Endothelial cell of umbilical vein (primary cell): ENCODE measurements around the gene IPP. TPM values are rescaled to one million over a fixed set of nuclear protein-coding genes. Genes with fewer than 3 reads are reported as not detected.

Experiments used
- BruUV-seq: library from RNA; stranded (reverse); fragments of 400-500 nt; replicated peaks from 2 replicates; lab custom pipeline; 2021; lab: Mats Ljungman, UMichigan
- CTCF ChIA-PET: fragments of 300-600, 350-600 bp; sonication (Branson Sonifier 250); formaldehyde crosslinking; loops from one replicate; lab custom pipeline; 2021; ENCODE audit warnings: antibody characterized with exemption, inconsistent platforms; lab: Charles Lee
- POLR2A ChIA-PET: fragments of 300-600, 350-600 bp; sonication (Branson Sonifier 250); formaldehyde crosslinking; loops from one replicate; lab custom pipeline; 2021; ENCODE audit warnings: antibody characterized with exemption, inconsistent platforms; lab: Charles Lee
- DNase-seq: peaks from one replicate; pipeline ENCODE4 v3.0.0-alpha.2; 2011; ENCODE audit warnings: low read depth, low spot score
- FAIRE-seq: peaks from 2 replicates; lab custom pipeline; 2011; peaks lifted over from hg19 to GRCh38; lab: Jason Lieb, UNC
- H2AFZ ChIP-seq: 2 replicates; pipeline ENCODE4 v1.6.0; 2012; ENCODE audit warnings: low read depth, low read length, control low read depth, inconsistent platforms
- H3K27ac ChIP-seq: 2 replicates; pipeline ENCODE4 v1.5.1; 2011; ENCODE audit warnings: low read depth, mild to moderate bottlenecking, control low read depth, low read length, moderate library complexity; ENCODE audit not compliant: insufficient read depth
- H3K27me3 ChIP-seq, 2 experiments: 2 replicates each; pipeline versions ENCODE4 v1.6.0 to v1.6.1; 2011; ENCODE audit warnings: low read length in 2 of 2, mixed read lengths in 1 of 2; ENCODE audit not compliant: control insufficient read depth in 2 of 2, insufficient read depth in 2 of 2
- H3K36me3 ChIP-seq, 2 experiments: 2 replicates in 1 of 2; 3 replicates in 1 of 2; pipeline ENCODE4 v1.5.1; 2011; ENCODE audit warnings: low read length in 2 of 2, mild to moderate bottlenecking in 1 of 2, moderate library complexity in 1 of 2; ENCODE audit not compliant: control insufficient read depth in 2 of 2, insufficient read depth in 2 of 2; ENCODE audit errors: extremely low read depth in 1 of 2
- H3K4me1 ChIP-seq: 3 replicates; pipeline ENCODE4 v1.5.1; 2011; ENCODE audit warnings: mild to moderate bottlenecking, low read length; ENCODE audit not compliant: control insufficient read depth, insufficient read depth; ENCODE audit errors: extremely low read depth
- H3K4me2 ChIP-seq: 2 replicates; pipeline ENCODE4 v1.6.1; 2011; ENCODE audit warnings: low read length, control low read depth, mixed read lengths; ENCODE audit not compliant: insufficient read depth
- H3K4me3 ChIP-seq, 3 experiments: fragments of 200-600 bp in 1 of 3; sonication (generic), shearing (Covaris generic) in 1 of 3; replicated peaks in 1 of 3; 2 replicates each; pipeline ENCODE4 v1.5.1; 2011 to 2016; ENCODE audit warnings: control low read depth in 3 of 3, low read length in 3 of 3, mild to moderate bottlenecking in 2 of 3, inconsistent platforms in 1 of 3, low read depth in 1 of 3, moderate library complexity in 1 of 3; ENCODE audit not compliant: insufficient read depth in 1 of 3
- H3K79me2 ChIP-seq: 2 replicates; pipeline ENCODE4 v1.6.0; 2012; ENCODE audit warnings: low read length, inconsistent platforms; ENCODE audit not compliant: control insufficient read depth, insufficient read depth
- H3K9ac ChIP-seq: replicated peaks from 2 replicates; pipeline ENCODE3; 2011; ENCODE audit warnings: low read length, control low read depth; ENCODE audit not compliant: insufficient read depth; ENCODE audit errors: extremely low read depth
- H3K9me1 ChIP-seq: replicated peaks from 3 replicates; pipeline ENCODE4 v1.6.0; 2011; ENCODE audit warnings: mild to moderate bottlenecking, low read length; ENCODE audit not compliant: control insufficient read depth, insufficient read depth; ENCODE audit errors: extremely low read depth
- H3K9me3 ChIP-seq: replicated peaks from 2 replicates; pipeline ENCODE4 v1.5.1; 2012; ENCODE audit warnings: low read length, inconsistent platforms; ENCODE audit not compliant: control insufficient read depth, insufficient read depth
- H4K20me1 ChIP-seq: replicated peaks from 2 replicates; pipeline ENCODE3; 2011; ENCODE audit warnings: mild to moderate bottlenecking, low read length; ENCODE audit not compliant: control insufficient read depth, insufficient read depth; ENCODE audit errors: extremely low read depth
- CTCF ChIP-seq, 2 donors: IDR thresholded peaks; 1 replicate in 1 of 2; 2 replicates in 1 of 2; pipeline ENCODE4 v1.5.1; 2011; ENCODE audit warnings: low read length in 2 of 2, mild to moderate bottlenecking in 2 of 2, moderate library complexity in 2 of 2, control low read depth in 1 of 2, inconsistent platforms in 1 of 2, low read depth in 1 of 2; ENCODE audit not compliant: insufficient read depth in 1 of 2; ENCODE audit errors: extremely low read depth in 1 of 2
- EZH2 ChIP-seq: IDR thresholded peaks from 2 replicates; pipeline ENCODE4 v1.6.1; 2012; ENCODE audit warnings: borderline replicate concordance, low read depth, mild to moderate bottlenecking, moderate library complexity, low read length, inconsistent platforms; ENCODE audit not compliant: severe bottlenecking
- FOS ChIP-seq: IDR thresholded peaks from 2 replicates; pipeline ENCODE4 v1.6.1; 2011; ENCODE audit warnings: mild to moderate bottlenecking, low read length, moderate library complexity, borderline replicate concordance; ENCODE audit not compliant: insufficient read depth
- GATA2 ChIP-seq: IDR thresholded peaks from 2 replicates; pipeline ENCODE4 v1.7.0; 2011; ENCODE audit warnings: low read depth, mild to moderate bottlenecking, moderate library complexity, mixed read lengths, low read length; ENCODE audit not compliant: insufficient read length, insufficient read depth
- JUN ChIP-seq: IDR thresholded peaks from 2 replicates; pipeline ENCODE4 v1.6.1; 2011; ENCODE audit warnings: borderline replicate concordance, low read depth; ENCODE audit not compliant: insufficient read length, insufficient read depth
- MAX ChIP-seq: IDR thresholded peaks from 2 replicates; pipeline ENCODE4 v1.6.1; 2011; ENCODE audit not compliant: insufficient read depth, insufficient read length
- MYC ChIP-seq: IDR thresholded peaks from one replicate; pipeline ENCODE4 v1.6.1; 2011; ENCODE audit warnings: mild to moderate bottlenecking, low read depth, low read length
- POLR2A ChIP-seq: IDR thresholded peaks from 2 replicates; pipeline ENCODE4 v1.6.1; 2012; ENCODE audit warnings: low read depth, mild to moderate bottlenecking, control low read depth, low read length
- dilution Hi-C: fragments of 300-500 bp; cut with MboI; formaldehyde crosslinking; loops from one replicate; pipeline ENCODE4 v1.15.0; 2019; ENCODE audit warnings: low sequenced_read_pairs; ENCODE audit not compliant: extremely low pct_ligation_motif_present
- intact Hi-C: fragments of 100-400 bp; cut with micrococcal nuclease; formaldehyde crosslinking; loops from one replicate; pipeline ENCODE4 v1.10.0; 2022
- polyA plus RNA-seq, 4 experiments: library from polyadenylated mRNA; depleted of rRNA in 3 of 4; stranded (reverse) in 3 of 4; unstranded in 1 of 4; fragments of >200 nt; gene quantifications; 2 replicates each; pipeline versions ENCODE4 v1.2.1 to v1.2.3, GENCODE V29; 2011 to 2012; ENCODE audit warnings: missing spikeins in 1 of 4
- total RNA-seq: library from RNA; stranded (reverse); gene quantifications from 2 replicates; pipeline ENCODE4 v1.2.3, GENCODE V29; 2021

The IPP gene
- total and polyA plus RNA-seq, 2 donors (not counting 3 experiments of a cell fraction or from before 2014, with no cell fraction given), result 2.1 to 6.3 TPM

- Histone ChIP-seq H3K79me2 (no peaks in the 10 kb centered on the region), H3K4me3 (no peak overlapping the region), H3K27ac (no peak overlapping the region), H4K20me1 (no peaks in the 10 kb centered on the region), H3K9me3 (no peaks in the 10 kb centered on the region), H3K36me3 (peaks cover 0 to 2% of the 10 kb centered on the region in 2 experiments), H3K27me3 (no peaks in the 10 kb centered on the region), H2AFZ (no peak overlapping the region), H3K4me1 (no peaks in the 10 kb centered on the region), H3K9me1 (no peaks in the 10 kb centered on the region), H3K9ac (no peak overlapping the region), H3K4me2 (no peak overlapping the region)
- TF ChIP-seq GATA2 (no peak), MYC (no peak), MAX (no peak), FOS (no peak), POLR2A (no peak), JUN (no peak), CTCF (IDR thresholded peaks at IDR 0.05; ENCODE audit: extremely low read depth in 1 of 2, insufficient read depth in 1 of 2, low read depth in 1 of 2, low read length in 2 of 2) (no peak), EZH2 (no peak)
- FAIRE-seq (no peak), DNase-seq (no peak)
- BruUV-seq, result no TSS peak
- intact Hi-C loops, result no loop called here
- CTCF ChIA-PET, result interaction anchor here (0.5 to 1.1 kb wide), 2 partner anchors 33 to 166 kb away, joined by 3 read pairs; no protein-coding TSS in a partner anchor
- dilution Hi-C loops, result no loop called here
- POLR2A ChIA-PET, result no interaction called here
Observed at GRCh38 chr1:45713711-45714110, 36.7 kb downstream of the IPP start.
